NCI-H774 (cell line): ENCODE data around the gene ZNF536.
"Not testable (repeated sequence)": the region's sequence is repeated elsewhere in the genome, so short reads cannot be mapped to it uniquely, and the experiment has no call there.

Experiments
- DNase-seq: peaks from one replicate; lab custom pipeline; 2025; lab: John Stamatoyannopoulos, UW

ZNF536 gene

GRCh38 chr19:30447553-30447870, 75.3 kb downstream of the ZNF536 start:
- DNase-seq: no peak

DNA sequence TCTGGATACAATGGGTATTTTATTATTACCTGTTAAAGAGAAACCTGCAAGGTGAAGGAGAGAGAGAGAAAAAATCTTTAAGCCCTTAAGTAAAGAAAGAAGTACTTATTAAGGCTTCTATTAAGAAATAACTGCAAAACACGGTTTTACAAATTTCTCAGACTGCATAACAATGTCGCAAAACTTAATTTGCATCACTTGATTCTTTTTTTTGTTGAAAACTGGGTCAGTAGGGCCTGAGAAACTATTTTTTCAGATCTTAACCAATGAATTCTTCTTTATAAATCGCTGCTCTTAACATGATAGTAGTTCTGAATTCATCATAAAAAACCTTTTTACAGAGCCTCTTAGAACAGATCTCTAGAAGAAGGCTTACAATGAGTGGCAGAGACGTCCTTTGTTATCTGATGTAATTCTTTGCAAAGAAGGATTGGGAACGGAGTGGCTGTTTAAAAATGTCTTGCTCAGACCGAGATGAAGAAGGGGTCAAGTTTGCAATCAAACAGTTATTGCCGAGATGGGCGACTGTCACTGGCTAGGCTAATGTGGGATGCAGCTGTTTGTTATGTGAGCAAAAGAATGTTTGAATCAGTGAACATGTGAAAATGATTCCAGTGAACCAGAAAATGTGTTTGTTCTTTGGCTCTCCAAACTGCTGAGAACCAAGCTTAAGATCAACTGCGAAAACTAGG, 76.3 kb downstream of the ZNF536 start:
- no peak for DNase-seq

DNA sequence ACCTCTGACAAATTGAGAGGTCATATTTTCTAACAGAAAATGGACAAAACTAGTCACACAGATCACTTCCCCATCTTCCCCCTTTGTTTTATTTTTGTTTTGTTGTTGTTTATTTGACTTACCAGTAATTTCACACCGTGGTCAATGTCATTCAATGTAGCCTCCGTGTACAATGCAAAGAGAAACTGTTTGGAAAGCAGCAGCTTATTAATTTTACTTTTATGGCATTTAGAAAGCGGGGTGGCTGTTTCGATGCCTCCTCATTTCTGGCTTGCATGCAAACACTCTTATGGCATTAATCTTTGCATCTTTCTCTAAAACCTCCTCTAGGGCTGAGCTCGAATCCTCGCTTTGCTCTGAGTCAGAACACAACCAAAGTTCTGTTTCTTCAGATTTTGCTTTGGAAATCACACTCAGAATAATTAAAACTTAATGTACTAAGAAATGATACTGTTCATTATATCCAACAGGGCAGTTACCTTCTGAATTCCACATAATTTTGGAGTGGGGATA, 77.0 kb downstream of the ZNF536 start:
- DNase-seq: no peak

GRCh38 chr19:30449673-30450072, 77.5 kb downstream of the ZNF536 start:
- DNase-seq: no peak

GRCh38 chr19:30450100-30450499, 77.9 kb downstream of the ZNF536 start:
- no peak for DNase-seq

GRCh38 chr19:30450835-30451321, 78.7 kb downstream of the ZNF536 start:
- DNase-seq: no peak

DNA sequence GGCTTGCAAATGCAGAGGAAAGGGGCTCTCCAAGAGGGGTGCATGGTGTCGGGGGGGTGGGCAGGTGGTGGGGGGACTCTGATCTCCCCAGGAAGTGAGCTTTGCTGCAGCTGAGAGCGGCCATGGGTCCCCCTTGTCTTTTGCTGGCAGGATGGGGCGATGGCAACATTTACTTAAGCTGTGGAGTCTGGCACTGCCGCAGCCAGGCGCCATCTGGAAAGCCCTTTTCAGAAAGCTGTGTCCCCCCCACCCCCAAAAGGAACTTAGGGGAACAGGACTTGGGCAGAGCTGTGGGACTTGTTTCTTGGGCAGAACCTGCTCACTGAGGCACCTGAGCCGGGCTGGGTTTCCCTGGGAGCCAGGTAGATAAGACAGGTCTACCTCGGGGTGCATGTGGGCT, 80.7 kb downstream of the ZNF536 start:
- DNase-seq: no peak

DNA sequence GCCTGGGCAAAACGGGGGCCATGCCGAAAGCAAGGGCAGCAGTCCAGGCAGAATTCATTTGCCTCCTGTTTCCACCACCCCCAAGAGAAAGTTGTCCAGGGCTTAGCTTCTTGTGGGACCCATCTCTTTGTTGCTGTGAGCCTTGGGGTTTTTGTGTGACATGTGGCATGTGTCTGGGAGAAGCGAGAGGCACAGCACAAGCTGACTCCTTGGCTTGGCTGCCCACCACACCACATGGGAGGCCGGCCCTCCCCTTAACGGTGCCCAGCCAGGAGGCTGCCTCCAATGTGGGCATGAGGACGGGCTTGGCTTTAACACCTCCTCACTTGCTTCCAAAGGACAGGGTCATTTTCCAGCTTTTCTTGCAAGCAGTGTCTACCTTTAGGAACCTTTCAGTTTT, 81.6 kb downstream of the ZNF536 start:
- no peak for DNase-seq

DNA sequence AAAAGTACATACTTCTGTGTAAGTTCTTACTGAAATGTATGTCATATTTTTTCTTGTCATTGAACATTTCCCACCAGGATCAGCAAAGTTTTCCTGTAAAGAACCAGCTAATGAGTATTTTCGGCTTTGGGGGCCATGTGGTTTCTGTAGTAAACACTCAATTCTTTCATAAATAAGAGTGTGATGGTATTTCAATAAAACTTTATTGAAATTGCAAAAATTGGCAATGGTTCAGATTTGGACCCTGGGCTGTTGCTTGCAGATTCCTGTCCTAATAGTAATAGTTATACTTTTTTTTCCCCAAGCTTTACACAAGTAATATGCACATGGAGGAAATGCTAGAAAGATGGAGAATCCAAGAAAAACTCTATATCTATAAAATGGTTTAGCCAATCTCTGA, 83.7 kb downstream of the ZNF536 start:
- no peak for DNase-seq

DNA sequence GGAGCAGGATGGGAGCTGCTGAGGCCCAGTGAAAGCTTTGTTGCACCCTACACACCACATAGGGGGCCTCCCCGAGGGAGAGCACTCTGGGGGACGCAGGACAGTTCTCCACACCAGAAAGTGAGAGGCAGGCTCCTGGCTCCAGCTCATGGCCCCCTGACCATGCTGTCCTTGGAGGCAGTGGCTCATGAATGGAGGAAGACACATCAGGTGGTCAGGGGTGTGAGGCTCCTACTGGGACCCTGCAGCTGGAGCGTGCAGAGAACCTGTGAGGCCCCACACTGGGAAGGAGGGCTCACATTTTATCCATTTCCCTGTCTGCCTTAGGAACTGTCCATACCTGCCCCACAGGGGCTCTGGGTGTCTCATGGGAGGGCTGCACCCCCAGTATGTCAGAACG, 85.3 kb downstream of the ZNF536 start:
- no peak for DNase-seq

DNA sequence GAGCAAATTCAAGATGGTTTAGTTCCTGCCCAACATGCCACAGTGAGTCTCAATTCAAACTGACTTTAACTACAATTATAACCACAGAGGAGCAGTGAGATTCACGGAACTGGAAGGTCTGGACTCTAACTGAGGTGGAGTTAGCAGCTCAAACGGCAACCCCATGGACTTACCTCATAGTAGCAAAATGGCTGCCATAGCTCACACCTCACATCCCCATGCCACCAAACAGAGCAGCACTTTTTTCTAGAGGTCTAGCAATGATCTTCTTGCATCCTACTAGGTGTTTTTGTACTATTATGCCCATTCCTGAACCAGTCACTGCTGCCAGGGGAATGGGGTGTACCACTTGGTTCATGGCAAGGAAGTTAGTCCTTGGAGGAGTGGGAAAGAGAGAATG, 87.7 kb downstream of the ZNF536 start:
- DNase-seq: no peak

DNA sequence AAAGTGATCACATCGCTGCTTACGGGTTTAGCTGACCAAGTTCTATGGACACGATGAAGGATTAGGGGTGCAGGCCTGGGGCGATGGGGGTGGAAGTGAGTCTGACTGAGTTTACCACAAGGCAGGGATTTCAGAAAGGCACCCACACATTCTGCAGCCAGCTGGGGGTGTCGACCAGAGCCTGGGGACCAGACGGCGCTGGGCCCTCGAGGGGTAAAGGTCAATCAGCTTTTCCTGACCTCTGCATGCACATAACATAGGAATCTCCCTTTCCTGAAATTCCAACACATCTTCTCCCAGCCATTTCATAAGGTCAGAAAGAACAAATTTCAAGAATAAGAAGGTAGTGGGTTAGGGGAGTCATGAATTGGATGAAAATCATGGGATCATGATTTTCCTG, 92.0 kb downstream of the ZNF536 start:
- no peak for DNase-seq

GRCh38 chr19:30466598-30466997, 94.4 kb downstream of the ZNF536 start:
- not testable (repeated sequence) for DNase-seq

- DNase-seq: no peak
Measured at GRCh38 chr19:30467239-30467638, 95.1 kb downstream of the ZNF536 start.

GRCh38 chr19:30469774-30470173, 97.6 kb downstream of the ZNF536 start:
- no peak for DNase-seq

GRCh38 chr19:30471441-30471840, 99.3 kb downstream of the ZNF536 start:
- no peak for DNase-seq

GRCh38 chr19:30473334-30473867, 101.2 kb downstream of the ZNF536 start:
- no peak for DNase-seq

- DNase-seq: no peak
Measured at GRCh38 chr19:30476997-30477396, 104.8 kb downstream of the ZNF536 start.

GRCh38 chr19:30479231-30479630, 107.0 kb downstream of the ZNF536 start:
- DNase-seq: no peak

- DNase-seq: no peak
Measured at GRCh38 chr19:30480097-30480496, 107.9 kb downstream of the ZNF536 start.

- DNase-seq: no peak
Measured at GRCh38 chr19:30481063-30481462, 108.9 kb downstream of the ZNF536 start.

GRCh38 chr19:30481823-30482222, 109.6 kb downstream of the ZNF536 start:
- DNase-seq: no peak

- DNase-seq: no peak
Measured at GRCh38 chr19:30482956-30483355, 110.8 kb downstream of the ZNF536 start.

- DNase-seq: not testable (repeated sequence)
Measured at GRCh38 chr19:30486250-30486649, 114.1 kb downstream of the ZNF536 start.
